ENCODE measurements around the gene KIF18A.
"Not testable (repeated sequence)": the region's sequence is repeated elsewhere in the genome, so short reads cannot be mapped to it uniquely, and the experiment has no call there.

The KIF18A gene

DNA sequence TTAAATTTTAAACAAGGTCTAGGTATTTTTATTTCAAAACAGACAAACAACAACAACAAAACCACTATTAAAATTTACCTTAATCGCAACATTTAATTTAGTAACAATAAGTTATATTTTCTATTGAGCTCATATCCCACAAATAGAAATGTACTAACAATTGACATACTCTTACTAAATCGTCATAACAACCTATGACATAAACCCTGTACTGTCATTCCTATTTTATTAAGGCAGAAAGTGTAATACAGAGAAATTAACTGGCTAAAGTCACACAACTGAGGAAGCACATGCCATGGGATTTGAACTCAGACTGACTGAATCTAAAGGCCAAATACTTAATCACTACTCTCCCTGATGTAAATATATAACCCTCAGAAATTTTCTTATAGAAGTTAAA lies 3.0 kb downstream of the KIF18A start:
- DNase-seq (ENCODE audit: insufficient read length) (no peak), FAIRE-seq (no peak)
- TF ChIP-seq POLR2AphosphoS5 (IDR thresholded peaks at IDR 0.05; ENCODE audit: low read depth, low read length) (no peak), TAF1 (IDR thresholded peaks at IDR 0.05; ENCODE audit: borderline replicate concordance, low read depth, low read length) (no peak), POLR2A (IDR thresholded peaks at IDR 0.05; ENCODE audit: low read depth, low read length) (no peak)

DNA sequence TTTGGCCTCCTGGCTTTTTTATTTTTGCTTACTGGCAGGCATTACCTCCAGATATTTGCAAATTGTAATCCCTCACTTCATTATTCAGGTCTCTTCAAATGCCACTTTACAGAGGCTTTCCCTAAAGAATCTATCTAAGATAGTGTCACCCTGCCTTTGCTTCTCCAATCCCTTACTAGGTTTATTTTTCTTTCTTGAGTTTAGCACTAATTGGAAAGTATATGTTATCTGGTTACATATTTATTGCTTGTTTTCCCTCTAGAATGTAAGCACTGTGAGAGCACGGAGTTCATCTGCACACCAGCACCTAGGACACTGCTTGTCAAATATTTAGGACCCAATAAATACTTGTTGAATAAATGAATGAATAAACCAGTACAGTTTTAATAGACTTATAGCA lies 3.5 kb downstream of the KIF18A start:
- TF ChIP-seq TAF1 (IDR thresholded peaks at IDR 0.05; ENCODE audit: borderline replicate concordance, low read depth, low read length) = no peak
- TF ChIP-seq POLR2A (IDR thresholded peaks at IDR 0.05; ENCODE audit: low read depth, low read length) = no peak
- no peak for TF ChIP-seq POLR2AphosphoS5 (IDR thresholded peaks at IDR 0.05; ENCODE audit: low read depth, low read length)
- FAIRE-seq (no peak), DNase-seq (ENCODE audit: insufficient read length) (no peak)

DNA sequence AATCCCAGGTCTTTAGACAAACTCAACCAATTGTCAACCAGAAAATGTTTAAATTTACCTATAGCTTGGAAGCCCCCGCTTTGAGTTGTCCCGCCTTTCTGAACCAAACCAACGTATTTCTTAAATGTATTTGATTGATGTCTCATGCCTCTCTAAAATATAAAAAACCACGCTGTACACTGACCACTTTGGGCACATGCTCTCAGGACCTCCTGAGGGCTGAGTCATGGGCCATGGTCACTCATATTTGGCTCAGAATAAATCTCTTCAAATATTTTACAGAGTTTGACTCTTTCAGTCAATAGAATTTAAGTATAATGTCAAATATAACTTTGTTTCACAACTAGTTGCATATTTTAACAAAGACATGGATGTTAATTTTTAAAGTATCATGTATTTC lies 5.7 kb downstream of the KIF18A start:
- not testable (repeated sequence) for FAIRE-seq; DNase-seq (ENCODE audit: insufficient read length)

DNA sequence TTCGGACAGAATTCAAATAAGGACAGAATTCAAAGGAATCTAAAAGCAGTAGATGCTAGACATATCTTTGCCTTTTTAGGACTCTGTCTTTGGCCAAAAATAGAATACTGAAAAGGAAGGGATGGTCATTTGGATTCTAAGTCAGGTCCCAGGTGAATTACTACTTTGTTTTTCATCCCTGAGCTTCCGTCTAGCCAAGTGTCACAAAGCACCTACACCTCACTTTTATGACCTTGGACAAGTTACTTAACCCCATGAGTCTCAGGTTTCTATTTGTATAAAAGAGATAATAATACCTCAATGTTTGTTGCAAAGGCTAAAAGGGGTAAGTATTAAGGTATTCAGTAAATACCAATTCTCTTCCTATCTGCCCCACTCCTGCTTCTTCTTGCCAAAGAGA lies 7.3 kb downstream of the KIF18A start:
- TF ChIP-seq TAF1 (IDR thresholded peaks at IDR 0.05; ENCODE audit: borderline replicate concordance, low read depth, low read length) = no peak
- no peak for TF ChIP-seq POLR2AphosphoS5 (IDR thresholded peaks at IDR 0.05; ENCODE audit: low read depth, low read length)
- no peak for TF ChIP-seq POLR2A (IDR thresholded peaks at IDR 0.05; ENCODE audit: low read depth, low read length)
- FAIRE-seq = peak; percentile 5

DNA sequence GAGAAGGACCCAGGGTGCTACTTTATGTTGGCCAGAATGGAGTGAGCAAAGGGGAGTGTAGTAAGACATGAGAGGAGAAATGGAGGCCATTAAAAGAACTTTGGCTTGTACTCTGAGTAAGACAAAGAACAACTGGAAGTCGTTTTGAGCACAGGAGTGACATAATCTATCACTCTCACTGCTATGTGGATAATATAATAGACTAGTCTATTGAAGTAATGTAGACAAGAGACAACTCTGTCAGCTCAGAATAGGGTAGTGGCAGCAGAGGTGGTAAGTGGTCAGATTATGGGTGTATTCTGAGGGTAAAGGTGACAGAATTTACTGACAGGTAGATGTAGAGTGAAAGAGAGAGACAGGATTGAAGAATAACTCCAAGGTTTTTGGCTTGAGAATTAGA lies 8.2 kb downstream of the KIF18A start:
- no peak for TF ChIP-seq TAF1 (IDR thresholded peaks at IDR 0.05; ENCODE audit: borderline replicate concordance, low read depth, low read length)
- no peak for TF ChIP-seq POLR2A (IDR thresholded peaks at IDR 0.05; ENCODE audit: low read depth, low read length)
- no peak for TF ChIP-seq POLR2AphosphoS5 (IDR thresholded peaks at IDR 0.05; ENCODE audit: low read depth, low read length)
- FAIRE-seq (peak; percentile 27), DNase-seq (ENCODE audit: insufficient read length) (no peak)

More for the DNA sequence above, 7.3 kb downstream of the KIF18A start:
- DNase-seq (ENCODE audit: insufficient read length) = no peak

DNA sequence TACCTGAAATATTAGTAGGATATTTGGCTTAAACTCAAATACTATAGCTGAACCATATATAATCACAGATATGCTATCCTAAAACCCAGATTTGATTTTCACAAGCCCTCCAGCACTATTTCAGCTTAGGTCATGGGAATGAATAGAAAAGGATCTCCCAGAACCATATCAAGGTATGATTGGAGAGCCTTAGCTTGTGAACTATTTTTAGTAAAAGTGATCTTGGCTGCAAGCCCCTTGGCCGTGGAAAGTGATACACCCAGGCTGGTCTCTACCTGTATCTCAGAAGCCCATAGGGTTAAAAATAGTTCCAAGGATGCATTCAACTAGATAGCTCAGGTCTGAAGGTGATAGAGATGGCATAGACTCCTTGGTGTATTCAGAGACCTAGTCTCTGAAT lies 9.7 kb downstream of the KIF18A start:
- no peak for DNase-seq (ENCODE audit: insufficient read length)
- TF ChIP-seq POLR2A (IDR thresholded peaks at IDR 0.05; ENCODE audit: low read depth, low read length) = no peak
- no peak for TF ChIP-seq TAF1 (IDR thresholded peaks at IDR 0.05; ENCODE audit: borderline replicate concordance, low read depth, low read length)
- TF ChIP-seq POLR2AphosphoS5 (IDR thresholded peaks at IDR 0.05; ENCODE audit: low read depth, low read length) = no peak
- FAIRE-seq = no peak

DNA sequence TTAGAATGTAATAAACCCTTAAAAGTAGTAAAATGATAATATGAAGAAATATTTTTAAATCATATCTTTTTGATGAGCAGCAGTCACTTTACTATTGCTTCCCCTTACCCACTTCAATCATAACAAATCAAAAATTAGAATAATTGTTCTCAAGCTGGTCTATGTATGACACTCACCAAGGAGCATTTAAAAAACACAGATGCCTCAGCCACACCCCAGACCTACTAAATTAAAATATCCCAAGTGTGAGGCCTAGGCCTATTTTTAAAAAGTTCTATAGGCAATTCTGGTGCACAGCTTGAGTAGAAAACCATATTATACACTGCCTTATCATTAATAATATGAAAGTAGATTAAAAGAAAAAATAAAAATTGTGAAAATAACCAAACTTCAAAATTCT lies 15.2 kb downstream of the KIF18A start:
- FAIRE-seq = no peak
- no peak for DNase-seq (ENCODE audit: insufficient read length)
- TF ChIP-seq POLR2AphosphoS5 (IDR thresholded peaks at IDR 0.05; ENCODE audit: low read depth, low read length) = no peak
- no peak for TF ChIP-seq TAF1 (IDR thresholded peaks at IDR 0.05; ENCODE audit: borderline replicate concordance, low read depth, low read length)
- TF ChIP-seq POLR2A (IDR thresholded peaks at IDR 0.05; ENCODE audit: low read depth, low read length) = no peak

DNA sequence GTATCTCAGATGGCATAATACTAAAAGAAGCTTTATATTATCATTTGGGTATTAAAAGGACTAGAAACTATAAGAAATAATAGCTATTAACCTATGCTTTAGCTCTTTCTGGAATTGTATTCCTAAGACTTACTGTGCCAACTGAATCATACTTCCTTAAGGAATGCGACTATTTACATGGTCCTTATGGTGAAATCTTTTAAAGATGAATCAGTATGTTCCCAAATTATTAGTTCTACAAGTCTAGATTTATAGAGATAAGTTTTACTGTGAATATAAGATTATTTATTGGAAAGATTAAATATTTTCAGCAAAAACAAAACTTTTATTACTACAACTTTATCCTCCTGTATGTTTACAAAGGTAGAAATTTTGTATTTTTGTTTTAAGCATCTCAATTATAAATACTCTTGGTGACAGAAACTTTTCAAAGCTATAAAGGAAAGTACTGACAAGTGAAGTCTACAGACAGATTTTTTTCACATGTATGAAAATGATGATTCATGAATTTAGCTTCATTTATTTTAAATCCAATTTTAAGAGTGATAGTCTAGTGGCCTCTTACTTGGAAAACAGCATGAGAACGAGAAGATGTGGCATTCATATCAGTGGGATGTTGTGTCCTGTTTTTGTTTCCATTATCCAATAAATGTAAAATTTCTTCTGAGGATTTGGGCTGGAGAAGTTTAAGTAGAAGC lies 17.8 kb downstream of the KIF18A start:
- TF ChIP-seq POLR2A (IDR thresholded peaks at IDR 0.05; ENCODE audit: low read depth, low read length) = no peak
- no peak for TF ChIP-seq TAF1 (IDR thresholded peaks at IDR 0.05; ENCODE audit: borderline replicate concordance, low read depth, low read length)
- TF ChIP-seq POLR2AphosphoS5 (IDR thresholded peaks at IDR 0.05; ENCODE audit: low read depth, low read length) = no peak
- no peak for FAIRE-seq
- no peak for DNase-seq (ENCODE audit: insufficient read length)

DNA sequence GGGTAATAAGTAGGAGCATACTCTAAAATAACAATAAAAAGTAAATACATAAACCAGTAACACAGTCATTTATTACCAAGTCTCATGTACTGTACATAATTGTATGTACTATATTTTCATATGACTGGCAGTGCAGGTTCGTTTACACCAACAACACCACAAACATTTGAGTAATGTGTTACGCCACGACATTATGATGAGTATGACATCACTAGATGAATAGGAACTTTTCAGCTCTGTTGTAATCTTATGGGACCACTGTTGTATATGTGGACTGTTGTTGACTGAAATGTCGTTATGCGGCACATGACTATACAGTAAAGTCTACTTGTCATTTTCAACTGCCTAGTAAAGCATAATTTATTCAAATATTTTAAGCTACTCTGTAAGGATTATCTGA lies 18.6 kb downstream of the KIF18A start:
- TF ChIP-seq TAF1 (IDR thresholded peaks at IDR 0.05; ENCODE audit: borderline replicate concordance, low read depth, low read length) (no peak), POLR2AphosphoS5 (IDR thresholded peaks at IDR 0.05; ENCODE audit: low read depth, low read length) (no peak), POLR2A (IDR thresholded peaks at IDR 0.05; ENCODE audit: low read depth, low read length) (no peak)
- FAIRE-seq (peak; percentile 72), DNase-seq (ENCODE audit: insufficient read length) (no peak)

DNA sequence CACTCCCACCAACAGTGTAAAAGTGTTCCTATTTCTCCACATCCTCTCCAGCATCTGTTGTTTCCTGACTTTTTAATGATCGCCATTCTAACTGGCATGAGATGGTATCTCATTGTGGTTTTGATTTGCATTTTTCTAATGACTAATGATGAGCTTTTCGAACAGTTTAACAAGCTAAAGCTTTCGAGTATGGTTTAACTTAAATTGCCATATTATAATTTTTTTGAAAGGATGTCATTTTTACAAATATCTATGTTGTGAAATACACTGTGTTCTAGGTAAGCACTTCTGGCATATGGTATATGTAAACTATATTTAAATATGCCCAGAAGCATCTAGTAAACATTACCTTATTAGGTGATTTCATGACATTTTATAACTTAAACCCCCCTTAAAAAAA lies 20.3 kb downstream of the KIF18A start:
- not testable (repeated sequence) for FAIRE-seq; DNase-seq (ENCODE audit: insufficient read length)

DNA sequence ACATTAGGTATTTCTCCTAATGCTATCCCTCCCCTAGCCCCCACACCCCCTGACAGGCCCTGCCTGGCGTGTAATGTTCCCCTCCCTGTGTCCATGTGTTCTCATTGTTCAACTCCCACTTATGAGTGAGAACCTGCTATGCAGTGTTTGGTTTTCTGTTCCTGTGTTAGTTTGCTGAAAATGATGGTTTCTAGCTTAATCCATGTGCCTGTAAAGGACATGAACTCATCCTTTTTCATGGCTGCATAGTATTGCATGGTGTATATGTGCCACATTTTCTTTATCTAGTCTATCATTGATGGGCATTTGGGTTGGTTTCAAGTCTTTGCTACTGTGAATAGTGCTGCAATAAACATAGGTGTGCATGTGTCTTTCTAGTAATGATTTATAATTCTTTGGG lies 20.8 kb downstream of the KIF18A start:
- not testable (repeated sequence) for FAIRE-seq; DNase-seq (ENCODE audit: insufficient read length)

DNA sequence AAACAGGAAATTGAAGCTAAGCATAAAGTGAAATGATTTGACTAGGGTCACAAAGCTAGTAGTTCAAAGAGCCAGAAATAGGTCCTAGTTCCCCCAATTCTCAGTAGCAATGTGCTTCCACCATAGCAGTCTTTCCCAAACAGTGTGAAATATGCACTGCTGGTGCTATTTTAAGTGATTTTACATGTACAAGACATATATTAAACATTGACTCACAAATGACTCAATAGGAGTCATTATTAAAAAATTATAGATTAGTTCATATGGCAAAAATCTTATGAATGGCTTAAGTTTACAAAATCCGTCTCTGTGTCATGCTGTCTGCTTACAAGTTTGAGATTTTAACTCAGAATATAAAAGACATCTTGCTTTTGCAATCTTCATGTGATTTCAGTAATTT lies 21.4 kb downstream of the KIF18A start:
- TF ChIP-seq POLR2AphosphoS5 (IDR thresholded peaks at IDR 0.05; ENCODE audit: low read depth, low read length) = no peak
- DNase-seq (ENCODE audit: insufficient read length) (no peak), FAIRE-seq (no peak)

DNA sequence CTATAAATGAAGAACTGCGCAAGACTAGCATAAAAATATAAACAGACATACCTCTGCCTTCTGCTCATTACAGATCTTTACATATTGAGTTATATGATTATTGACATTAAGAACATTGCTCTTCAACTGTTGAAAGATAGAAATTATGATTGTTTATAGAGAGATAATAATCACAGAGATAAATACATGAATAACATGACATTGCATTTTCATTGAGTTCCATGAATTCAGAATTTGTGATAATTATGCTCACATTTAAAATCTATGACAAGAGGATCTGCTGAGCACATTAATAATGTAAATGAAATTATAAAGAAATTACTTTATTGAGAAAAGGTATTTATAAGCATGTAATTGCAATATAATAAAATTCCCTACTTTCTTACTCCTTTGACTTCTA lies 24.8 kb downstream of the KIF18A start:
- FAIRE-seq = no peak
- DNase-seq (ENCODE audit: insufficient read length) = no peak

More for the DNA sequence above, 24.8 kb downstream of the KIF18A start:
- TF ChIP-seq TAF1 (IDR thresholded peaks at IDR 0.05; ENCODE audit: borderline replicate concordance, low read depth, low read length) (no peak), POLR2A (IDR thresholded peaks at IDR 0.05; ENCODE audit: low read depth, low read length) (no peak), POLR2AphosphoS5 (IDR thresholded peaks at IDR 0.05; ENCODE audit: low read depth, low read length) (no peak)
